DMS114 treated with DMSO at 0.1 percent for 48 hours (cell line): Measurements from ENCODE around the gene SLIT3.

Source experiments
- DNase-seq: peaks from one replicate; lab custom pipeline; 2025; ENCODE audit not compliant: unreplicated experiment; lab: John Stamatoyannopoulos, UW

Gene SLIT3

GRCh38 chr5:168976311-168976970, 324.5 kb downstream of the SLIT3 start:
- no peak for DNase-seq

GRCh38 chr5:168975331-168975730, 325.6 kb downstream of the SLIT3 start:
- DNase-seq, result no peak

- DNase-seq, result no peak
Observed at GRCh38 chr5:168974082-168974481, 326.9 kb downstream of the SLIT3 start.

GRCh38 chr5:168972731-168973130, 328.2 kb downstream of the SLIT3 start:
- no peak for DNase-seq

- no peak for DNase-seq
Observed at GRCh38 chr5:168971100-168971499, 329.8 kb downstream of the SLIT3 start.

- DNase-seq, result no peak
Observed at GRCh38 chr5:168969326-168969886, 331.5 kb downstream of the SLIT3 start.

- DNase-seq, result no peak
Observed at GRCh38 chr5:168967882-168968620, 332.9 kb downstream of the SLIT3 start.

- DNase-seq, result no peak
Observed at GRCh38 chr5:168965638-168966037, 335.3 kb downstream of the SLIT3 start.

GRCh38 chr5:168964182-168964581, 336.8 kb downstream of the SLIT3 start:
- DNase-seq, result no peak

- no peak for DNase-seq
Observed at GRCh38 chr5:168962306-168962705, 338.6 kb downstream of the SLIT3 start.

- DNase-seq, result no peak
Observed at GRCh38 chr5:168961681-168962080, 339.3 kb downstream of the SLIT3 start.

GRCh38 chr5:168960497-168960896, 340.4 kb downstream of the SLIT3 start:
- DNase-seq, result no peak

GRCh38 chr5:168953351-168953750, 347.6 kb downstream of the SLIT3 start:
- DNase-seq, result no peak

- no peak for DNase-seq
Observed at GRCh38 chr5:168952196-168952595, 348.7 kb downstream of the SLIT3 start.

- no peak for DNase-seq
Observed at GRCh38 chr5:168951769-168952168, 349.2 kb downstream of the SLIT3 start.

GRCh38 chr5:168951356-168951755, 349.6 kb downstream of the SLIT3 start:
- no peak for DNase-seq

GRCh38 chr5:168950241-168950951, 350.5 kb downstream of the SLIT3 start:
- no peak for DNase-seq

GRCh38 chr5:168948746-168949145, 352.2 kb downstream of the SLIT3 start:
- no peak for DNase-seq

- DNase-seq, result peak; percentile 27
Observed at GRCh38 chr5:168947212-168947868, 353.6 kb downstream of the SLIT3 start.

- DNase-seq, result no peak
Observed at GRCh38 chr5:168946363-168946762, 354.6 kb downstream of the SLIT3 start.

- DNase-seq, result no peak
Observed at GRCh38 chr5:168944004-168944403, 356.9 kb downstream of the SLIT3 start.
